ENCODE measurements around the gene ILDR2. TPM values are rescaled to one million over a fixed set of nuclear protein-coding genes. Genes with fewer than 3 reads are reported as not detected.

Gene ILDR2
- 10 to 100 TPM in 1 of 4 donors, 1 to 10 TPM in 3; 2.7 to 15.2 (median 8.2) TPM for total RNA-seq

GRCh38 chr1:166975361-166976129 is at the start of gene ILDR2:
TSS of gene ILDR2 (minus strand) at chr1:166975540. CDS start at chr1:166975268, 272 bp downstream.
- TF ChIP-seq EP300 (IDR thresholded peaks at IDR 0.05) (no peak), CTCF (IDR thresholded peaks at IDR 0.05) (peak in 3 of 4 experiments; percentile 10 to 33 (median 24))
- no peaks in the 10 kb centered on the region for H3K9me3 ChIP-seq
- peak; percentile 91 for ATAC-seq
- H3K36me3 ChIP-seq: no peaks in the 10 kb centered on the region
- peaks cover 3% of the 10 kb centered on the region for H3K27me3 ChIP-seq
- peak within 1 kb of the TSS; percentile 60 to 75 for H3K4me3 ChIP-seq
- peak within 1 kb of the TSS; percentile 45 to 89 (median 83) for H3K27ac ChIP-seq
- 0% methylated on average over 13 of the region's 97 CpGs; no CpG with 5 or more reads in 1 of the 2 donors for WGBS, 2 donors (ENCODE audit: low coverage in 1 of 2)
- peaks cover 0 to 30% (median 0%) of the 10 kb centered on the region in 3 donors for H3K4me1 ChIP-seq

- WGBS, 2 donors (ENCODE audit: low coverage in 1 of 2): 86 to 92% methylated on average over 1 of the region's 1 CpG
- Histone ChIP-seq H3K4me1 (no peaks in the 10 kb centered on the region), H3K36me3 (no peaks in the 10 kb centered on the region), H3K9me3 (no peaks in the 10 kb centered on the region), H3K4me3 (no peak overlapping the region), H3K27ac (no peak overlapping the region), H3K27me3 (peaks cover 6% of the 10 kb centered on the region)
- TF ChIP-seq CTCF (IDR thresholded peaks at IDR 0.05) (no peak), EP300 (IDR thresholded peaks at IDR 0.05) (no peak), POLR2AphosphoS5 (IDR thresholded peaks at IDR 0.05) (no peak), POLR2A (IDR thresholded peaks at IDR 0.05) (no peak)
- no peak for ATAC-seq
These were observed 47.0 kb upstream of the ILDR2 start for GRCh38 chr1:167022384-167022783.

GRCh38 chr1:167016100-167016750 is 40.9 kb upstream of the ILDR2 start:
- Histone ChIP-seq H3K36me3 (no peaks in the 10 kb centered on the region), H3K27me3 (no peaks in the 10 kb centered on the region), H3K27ac (no peak overlapping the region), H3K4me3 (no peak overlapping the region), H3K9me3 (no peaks in the 10 kb centered on the region), H3K4me1 (no peaks in the 10 kb centered on the region)
- TF ChIP-seq POLR2AphosphoS5 (IDR thresholded peaks at IDR 0.05) (no peak), CTCF (IDR thresholded peaks at IDR 0.05) (no peak), POLR2A (IDR thresholded peaks at IDR 0.05) (no peak), EP300 (IDR thresholded peaks at IDR 0.05) (no peak)
- 55 to 59% methylated on average over 5 to 6 of the region's 6 CpGs for WGBS, 2 donors (ENCODE audit: low coverage in 1 of 2)
- ATAC-seq: no peak

GRCh38 chr1:167013108-167013929 is 38.0 kb upstream of the ILDR2 start:
- no peaks in the 10 kb centered on the region for H3K36me3 ChIP-seq
- no peaks in the 10 kb centered on the region for H3K9me3 ChIP-seq
- 67 to 79% methylated on average over 5 to 8 of the region's 8 CpGs for WGBS, 2 donors (ENCODE audit: low coverage in 1 of 2)
- H3K4me3 ChIP-seq: no peak overlapping the region
- no peaks in the 10 kb centered on the region for H3K4me1 ChIP-seq
- H3K27me3 ChIP-seq: no peaks in the 10 kb centered on the region
- no peak overlapping the region for H3K27ac ChIP-seq
- ATAC-seq: no peak
- no peak for TF ChIP-seq EP300 (IDR thresholded peaks at IDR 0.05)
- TF ChIP-seq CTCF (IDR thresholded peaks at IDR 0.05): no peak
- no peak for TF ChIP-seq POLR2A (IDR thresholded peaks at IDR 0.05)
- TF ChIP-seq POLR2AphosphoS5 (IDR thresholded peaks at IDR 0.05): no peak

Measured in gastroesophageal sphincter (tissue), 4 donors.